Gastroesophageal sphincter (tissue), 4 donors: ENCODE measurements around the gene SCGB3A1. TPM values are rescaled to one million over a fixed set of nuclear protein-coding genes. Genes with fewer than 3 reads are reported as not detected.

ENCODE experiments used
- ATAC-seq: fragments of 150-250 bp; one replicate; pipeline ENCODE4 v1.9.1; 2016; ENCODE audit warnings: mild to moderate bottlenecking, moderate library complexity
- H3K27ac ChIP-seq, 4 donors: fragments of 200-600 bp; sonication (generic) in 3 of 4; 1 replicate in 3 of 4; 2 replicates in 1 of 4; pipeline ENCODE4 v1.5.1; 2016 to 2019
- H3K27me3 ChIP-seq: fragments of 200-600 bp; sonication (generic); one replicate; pipeline ENCODE4 v1.5.1; 2019
- H3K36me3 ChIP-seq, 2 donors: fragments of 200-600 bp; sonication (generic); one replicate each; pipeline ENCODE4 v1.5.1; 2019; ENCODE audit warnings: control low read depth in 1 of 2
- H3K4me1 ChIP-seq, 3 donors: fragments of 200-600 bp; sonication (generic); 1 replicate in 2 of 3; 2 replicates in 1 of 3; pipeline ENCODE4 v1.5.1; 2016 to 2019; ENCODE audit warnings: control low read depth in 2 of 3
- H3K4me3 ChIP-seq, 2 donors: fragments of 200-600 bp; sonication (generic); one replicate each; pipeline ENCODE4 v1.5.1; 2019; ENCODE audit warnings: mild to moderate bottlenecking in 1 of 2, moderate library complexity in 1 of 2
- H3K9me3 ChIP-seq, 3 donors: fragments of 200-600 bp; sonication (generic); one replicate each; pipeline ENCODE4 v1.5.1; 2017 to 2019; ENCODE audit warnings: control low read depth in 2 of 3
- CTCF ChIP-seq, 4 experiments: fragments of 200-600 bp in 2 of 4; fragments of 450-650 bp in 2 of 4; sonication (generic) in 1 of 4; IDR thresholded peaks; one replicate each; pipeline ENCODE4 v1.5.1; 2017 to 2019; ENCODE audit warnings: antibody characterized with exemption in 4 of 4, mild to moderate bottlenecking in 2 of 4, moderate library complexity in 2 of 4
- EP300 ChIP-seq: sonication (generic); formaldehyde crosslinking; IDR thresholded peaks from one replicate; pipeline ENCODE4 v1.6.1; 2017; ENCODE audit warnings: antibody characterized with exemption, mild to moderate bottlenecking
- POLR2A ChIP-seq, 2 donors: fragments of 450-650 bp; IDR thresholded peaks; one replicate each; pipeline ENCODE4 v1.6.1; 2017; ENCODE audit warnings: antibody characterized with exemption in 2 of 2, mild to moderate bottlenecking in 2 of 2, moderate library complexity in 1 of 2
- POLR2AphosphoS5 ChIP-seq: sonication (generic); formaldehyde crosslinking; IDR thresholded peaks from one replicate; pipeline ENCODE4 v1.6.1; 2017; ENCODE audit warnings: antibody characterized with exemption
- WGBS, 2 donors: methylation state at CpG; one replicate each; pipeline ENCODE4 v1.1.5; 2018; ENCODE audit warnings: low coverage in 1 of 2; 5-methylcytosine and 5-hydroxymethylcytosine counted together
- total RNA-seq, 4 donors: library from RNA; depleted of rRNA; stranded (reverse); fragments of >200 nt; gene quantifications; one replicate each; pipeline ENCODE4 v1.1.0, GENCODE V29; 2016

The SCGB3A1 gene
- total RNA-seq, 4 donors from 2014 or later, result 78.4 TPM; not detected in 3

DNA sequence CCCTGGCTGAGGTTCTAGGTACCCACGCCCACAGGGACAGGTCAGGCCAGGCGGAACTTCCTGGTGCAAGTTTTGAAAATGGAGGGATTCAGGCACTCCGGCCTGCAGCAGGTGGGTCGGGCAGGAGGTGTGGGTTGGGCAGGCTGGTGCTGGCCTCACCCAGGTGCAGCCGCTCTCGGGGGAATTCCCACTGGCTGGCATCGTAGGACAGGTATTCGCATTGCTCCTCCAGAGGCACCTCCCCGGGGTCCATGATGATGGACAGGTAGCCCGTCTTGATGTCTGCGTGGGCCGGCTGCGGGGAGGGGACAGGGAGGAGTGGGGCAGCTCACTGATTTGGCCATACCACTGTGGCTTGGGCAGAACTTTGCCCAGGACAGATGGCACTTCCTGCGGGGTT is 28.7 kb upstream of the SCGB3A1 start:
- peaks cover 0 to 12% (median 0%) of the 10 kb centered on the region in 3 donors for H3K4me1 ChIP-seq
- H3K27me3 ChIP-seq, result peaks cover 47% of the 10 kb centered on the region
- H3K27ac ChIP-seq, result no peak overlapping the region
- no peaks in the 10 kb centered on the region for H3K9me3 ChIP-seq
- no peaks in the 10 kb centered on the region for H3K36me3 ChIP-seq
- H3K4me3 ChIP-seq, result no peak overlapping the region
- TF ChIP-seq EP300, result no peak
- no peak for TF ChIP-seq POLR2AphosphoS5
- TF ChIP-seq POLR2A (IDR thresholded peaks at IDR 0.05), result no peak
- TF ChIP-seq CTCF (IDR thresholded peaks at IDR 0.05), result no peak
- 90% methylated on average over 2 of the region's 14 CpGs; no CpG with 5 or more reads in 1 of the 2 donors for WGBS, 2 donors
- ATAC-seq, result no peak

- no peaks in the 10 kb centered on the region for H3K36me3 ChIP-seq
- 100% methylated on average over 1 of the region's 22 CpGs; no CpG with 5 or more reads in 1 of the 2 donors for WGBS, 2 donors
- no peaks in the 10 kb centered on the region for H3K9me3 ChIP-seq
- no peak overlapping the region for H3K27ac ChIP-seq
- H3K27me3 ChIP-seq, result peaks cover 47% of the 10 kb centered on the region
- no peak overlapping the region for H3K4me3 ChIP-seq
- peaks cover 0 to 12% (median 0%) of the 10 kb centered on the region in 3 donors for H3K4me1 ChIP-seq
- TF ChIP-seq POLR2AphosphoS5 (no peak), CTCF (IDR thresholded peaks at IDR 0.05) (no peak), EP300 (no peak), POLR2A (IDR thresholded peaks at IDR 0.05) (no peak)
- no peak for ATAC-seq
These were observed 28.2 kb upstream of the SCGB3A1 start for GRCh38 chr5:180619563-180619915.

DNA sequence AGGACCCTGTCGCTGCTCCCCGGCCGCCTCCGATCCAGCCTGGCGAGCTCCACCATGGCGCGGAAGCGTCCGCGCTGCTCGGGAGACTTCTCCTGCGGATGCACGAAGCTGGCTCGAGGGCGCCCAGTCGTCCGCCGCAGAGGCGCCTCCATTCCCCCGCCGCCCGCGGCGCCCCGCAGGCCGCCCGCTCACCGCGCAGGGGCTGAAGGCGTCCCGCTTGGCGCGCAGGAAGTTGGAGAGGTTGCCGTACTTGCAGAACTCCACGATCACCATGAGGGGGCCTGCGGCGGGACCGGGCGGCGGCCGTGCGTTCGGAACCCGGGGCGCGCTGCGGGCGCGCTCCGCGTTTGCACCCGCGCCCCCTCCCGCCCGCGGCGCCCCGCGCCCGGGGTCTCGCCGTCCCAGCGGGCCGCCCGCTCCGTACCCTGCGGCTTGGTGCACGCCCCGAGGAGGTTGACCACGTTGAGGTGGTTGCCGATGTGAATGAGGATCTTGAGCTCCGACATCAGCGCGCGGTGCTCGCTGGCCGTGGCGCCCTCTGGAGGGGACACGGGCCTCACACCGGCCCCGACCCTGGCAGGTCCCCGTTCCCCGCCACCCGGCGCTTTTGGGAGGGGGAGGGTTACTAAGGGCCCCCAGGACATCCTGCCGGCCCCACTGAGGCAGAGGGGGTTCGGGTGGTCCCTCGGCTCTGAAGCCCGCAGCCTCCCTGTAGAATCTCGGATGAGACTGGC is 27.7 kb upstream of the SCGB3A1 start:
- no CpG with 5 or more reads among the region's 90 CpGs for WGBS, 2 donors
- no peak for ATAC-seq

DNA sequence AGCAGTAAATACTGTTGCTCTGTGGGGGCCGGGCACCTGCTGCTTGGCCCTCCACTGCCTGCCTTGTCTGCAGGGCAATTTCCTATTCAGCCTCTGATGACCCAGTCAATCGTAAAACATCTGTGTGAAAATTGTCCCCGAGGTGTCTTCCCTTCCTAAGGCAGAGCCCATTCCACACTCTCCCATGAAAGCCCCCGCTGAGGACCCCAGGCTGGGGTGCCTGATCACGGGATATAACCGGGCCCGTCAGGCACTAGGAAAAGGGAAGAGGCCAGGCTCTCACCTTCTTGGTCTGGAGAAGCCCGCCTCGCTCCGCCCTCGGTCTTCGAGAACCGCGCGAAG is 27.2 kb upstream of the SCGB3A1 start:
- ATAC-seq, result no peak
- peak overlapping the region in 1 of 2 donors; percentile 33 for H3K4me3 ChIP-seq
- H3K27me3 ChIP-seq, result peaks cover 47% of the 10 kb centered on the region
- H3K36me3 ChIP-seq, result no peaks in the 10 kb centered on the region
- TF ChIP-seq CTCF (IDR thresholded peaks at IDR 0.05), result no peak
- H3K9me3 ChIP-seq, result no peaks in the 10 kb centered on the region
- no peak overlapping the region for H3K27ac ChIP-seq
- 17% methylated on average over 2 of the region's 15 CpGs; no CpG with 5 or more reads in 1 of the 2 donors for WGBS, 2 donors
- peaks cover 0 to 12% (median 0%) of the 10 kb centered on the region in 3 donors for H3K4me1 ChIP-seq

More for the DNA sequence above, 27.7 kb upstream of the SCGB3A1 start:
- H3K27ac ChIP-seq, result no peak overlapping the region
- H3K36me3 ChIP-seq, result no peaks in the 10 kb centered on the region
- peak overlapping the region in 1 of 2 donors; percentile 33 for H3K4me3 ChIP-seq
- H3K27me3 ChIP-seq, result peaks cover 47% of the 10 kb centered on the region
- H3K4me1 ChIP-seq, result peaks cover 0 to 12% (median 0%) of the 10 kb centered on the region in 3 donors
- TF ChIP-seq CTCF (IDR thresholded peaks at IDR 0.05) (no peak), EP300 (no peak), POLR2A (IDR thresholded peaks at IDR 0.05) (no peak), POLR2AphosphoS5 (no peak)
- H3K9me3 ChIP-seq, result no peaks in the 10 kb centered on the region

GRCh38 chr5:180613814-180614188 is 22.5 kb upstream of the SCGB3A1 start:
- Histone ChIP-seq H3K4me1 (peaks cover 0 to 5% (median 0%) of the 10 kb centered on the region in 3 donors), H3K27ac (no peak overlapping the region), H3K27me3 (peaks cover 24% of the 10 kb centered on the region), H3K36me3 (no peaks in the 10 kb centered on the region), H3K4me3 (no peak overlapping the region), H3K9me3 (no peaks in the 10 kb centered on the region)
- TF ChIP-seq EP300 (no peak), POLR2AphosphoS5 (no peak), CTCF (IDR thresholded peaks at IDR 0.05) (no peak), POLR2A (IDR thresholded peaks at IDR 0.05) (no peak)
- WGBS, 2 donors, result no CpG with 5 or more reads among the region's 11 CpGs
- ATAC-seq, result no peak
